Raji (cell line): ENCODE data around the gene HOXB6.

Experiments
- POLR2A ChIP-seq: IDR thresholded peaks from 2 replicates; pipeline ENCODE4 v1.6.1; 2011; ENCODE audit warnings: low read depth, low read length, control low read depth; ENCODE audit not compliant: insufficient read depth

Gene HOXB6

DNA sequence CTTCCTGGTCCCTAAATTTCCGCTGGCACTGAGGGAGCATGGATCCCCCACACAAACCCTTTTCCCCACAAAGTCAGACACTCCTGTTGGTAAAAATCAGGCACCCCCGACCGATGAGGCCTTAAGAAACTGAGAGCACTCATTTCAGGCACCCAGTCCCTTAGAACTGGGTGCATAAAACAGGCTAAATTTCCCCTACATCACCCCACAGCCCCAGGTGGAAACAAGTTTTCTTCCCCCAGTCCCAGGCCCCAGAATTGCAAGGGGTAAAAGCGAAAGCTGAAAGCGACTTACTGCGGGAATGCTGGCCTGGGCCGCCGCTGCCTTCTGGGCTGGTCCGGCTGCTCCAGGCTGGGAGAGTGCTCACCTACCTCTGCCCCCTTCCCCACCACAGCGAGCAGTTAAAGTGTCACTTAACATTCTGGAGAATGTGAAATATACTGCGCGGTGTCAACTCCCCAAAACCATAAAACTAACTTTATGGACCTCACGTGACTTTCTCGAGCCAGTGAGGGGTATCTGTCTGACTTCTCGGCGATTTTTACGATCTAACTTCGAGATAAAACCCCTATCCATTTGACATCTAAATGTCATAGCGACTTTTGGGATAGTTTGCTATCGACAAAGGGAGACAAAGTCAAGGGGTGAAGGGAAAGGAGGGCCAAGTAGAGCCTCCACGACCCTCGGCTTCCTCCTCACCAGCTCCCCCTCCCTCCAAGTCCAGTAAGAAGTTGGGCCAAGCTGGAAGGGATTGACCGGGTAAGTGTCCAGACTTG, 14.8 kb downstream of the HOXB6 start, which contains the start of gene HOXB3:
Gene HOXB3 (minus strand): TSS at position 411 of the 776 bp plus-strand sequence. CDS start 37,767 bp downstream, outside the sequence.
- no peak for TF ChIP-seq POLR2A

DNA sequence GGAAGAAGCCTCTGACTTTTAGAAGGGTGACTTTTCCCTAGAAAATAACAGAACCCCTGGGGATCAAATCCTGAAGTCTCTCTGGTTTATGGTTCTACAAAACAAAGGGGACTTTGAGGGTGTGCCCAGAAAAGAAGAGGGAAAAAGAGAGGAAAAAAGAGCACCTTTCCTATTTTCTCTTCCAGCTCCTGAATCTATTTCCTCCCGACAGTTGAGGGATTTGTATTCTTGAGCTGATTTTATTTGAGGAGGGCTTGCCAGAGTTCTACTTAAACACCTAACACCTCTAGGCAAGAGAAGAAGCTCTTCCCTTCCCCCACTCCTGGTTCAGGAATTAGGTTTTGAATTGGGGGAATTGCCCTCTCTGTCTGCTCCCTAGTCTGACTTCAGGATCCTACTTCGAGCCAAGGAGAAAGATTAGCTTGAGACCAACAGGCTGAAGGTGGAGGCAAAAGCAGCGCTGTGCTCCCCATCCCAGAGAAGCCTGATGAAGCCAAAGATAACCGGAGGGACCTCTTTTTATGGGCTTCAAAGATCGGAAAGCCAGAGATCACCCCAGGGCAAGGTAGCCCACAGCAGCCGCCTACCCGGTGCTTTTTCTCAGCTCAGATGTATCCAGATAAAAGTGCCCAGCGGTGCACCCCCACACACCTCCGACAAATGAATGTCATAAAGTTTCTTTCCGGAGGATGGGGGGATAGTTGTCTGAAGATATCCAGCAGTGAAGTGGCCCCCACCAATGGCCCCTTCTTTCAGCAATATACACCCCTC, 15.5 kb downstream of the HOXB6 start:
- no peak for TF ChIP-seq POLR2A

DNA sequence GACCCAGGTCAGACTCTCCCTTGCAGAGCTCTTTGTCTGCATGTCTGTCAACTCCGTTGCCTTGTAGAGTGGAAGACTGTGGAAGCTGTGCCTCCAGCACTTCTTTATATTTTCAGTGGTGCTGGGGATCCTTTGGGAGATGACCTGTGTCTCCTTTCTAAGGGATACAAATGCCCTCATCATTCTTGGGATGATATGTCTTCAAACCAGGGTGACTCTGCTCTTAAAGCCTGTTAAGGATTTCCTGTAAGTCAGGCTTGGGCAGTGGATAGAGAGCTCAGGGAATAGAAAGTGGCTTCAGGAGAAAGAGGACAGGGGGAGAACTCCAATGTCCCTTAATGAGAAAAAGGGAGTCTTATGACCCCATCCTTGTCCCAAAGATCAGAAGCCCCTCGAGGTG, 16.3 kb downstream of the HOXB6 start:
- TF ChIP-seq POLR2A, result no peak

DNA sequence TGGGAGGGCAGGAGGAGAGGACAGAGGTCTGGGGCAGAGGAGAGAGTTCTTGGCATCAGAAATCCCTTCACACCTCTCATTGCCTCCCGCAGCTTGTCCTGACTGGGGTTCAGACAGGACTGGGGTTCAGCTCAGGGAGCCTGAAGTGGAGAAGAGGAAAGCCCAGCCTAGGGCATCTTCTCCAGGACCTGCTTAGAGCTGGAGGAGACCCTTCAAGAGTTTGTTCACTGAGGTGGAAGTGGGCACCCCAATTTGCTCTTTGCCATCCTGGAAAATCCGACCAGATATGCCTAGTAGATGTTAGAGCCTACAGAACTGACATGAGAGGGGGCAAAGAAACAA, 16.7 kb downstream of the HOXB6 start:
- no peak for TF ChIP-seq POLR2A

DNA sequence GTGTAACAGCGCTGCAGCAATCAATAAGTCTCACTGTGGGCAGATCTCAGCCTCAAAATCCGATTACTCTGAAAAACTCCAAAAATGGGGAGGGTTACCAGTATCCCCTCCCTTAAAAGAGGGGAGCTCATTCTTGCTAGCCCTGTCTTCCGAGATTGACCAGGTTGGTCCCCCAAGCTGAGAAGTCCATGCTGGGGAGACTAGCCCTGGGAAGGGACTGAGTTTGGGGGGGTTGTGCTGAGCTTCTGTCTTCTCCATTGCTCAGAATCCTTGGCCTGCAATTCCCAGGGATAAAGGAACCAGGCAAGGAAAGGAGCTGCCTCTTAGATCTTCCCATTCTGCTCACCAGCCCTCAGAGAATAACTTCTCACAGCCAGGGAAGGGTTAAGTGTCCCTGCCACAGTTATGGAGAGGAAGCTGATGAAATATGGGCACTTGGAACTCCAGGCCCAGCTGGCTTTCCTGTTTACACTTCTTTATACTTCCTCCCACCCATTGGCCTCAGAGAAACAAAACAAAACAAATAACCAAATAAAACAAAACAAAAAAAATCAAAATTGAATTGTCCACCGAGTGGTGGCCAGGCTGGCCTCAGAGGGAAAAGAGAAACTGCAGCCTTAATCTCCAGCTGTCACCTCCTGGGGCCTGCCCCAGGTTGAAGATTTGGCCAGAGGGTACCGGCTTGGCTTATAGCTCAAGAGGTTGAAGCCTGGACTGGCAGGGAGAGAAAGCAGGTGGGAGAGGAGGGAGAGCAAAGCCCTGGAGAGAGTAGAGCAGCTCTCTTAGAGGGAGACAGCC, 17.3 kb downstream of the HOXB6 start:
- TF ChIP-seq POLR2A, result no peak

DNA sequence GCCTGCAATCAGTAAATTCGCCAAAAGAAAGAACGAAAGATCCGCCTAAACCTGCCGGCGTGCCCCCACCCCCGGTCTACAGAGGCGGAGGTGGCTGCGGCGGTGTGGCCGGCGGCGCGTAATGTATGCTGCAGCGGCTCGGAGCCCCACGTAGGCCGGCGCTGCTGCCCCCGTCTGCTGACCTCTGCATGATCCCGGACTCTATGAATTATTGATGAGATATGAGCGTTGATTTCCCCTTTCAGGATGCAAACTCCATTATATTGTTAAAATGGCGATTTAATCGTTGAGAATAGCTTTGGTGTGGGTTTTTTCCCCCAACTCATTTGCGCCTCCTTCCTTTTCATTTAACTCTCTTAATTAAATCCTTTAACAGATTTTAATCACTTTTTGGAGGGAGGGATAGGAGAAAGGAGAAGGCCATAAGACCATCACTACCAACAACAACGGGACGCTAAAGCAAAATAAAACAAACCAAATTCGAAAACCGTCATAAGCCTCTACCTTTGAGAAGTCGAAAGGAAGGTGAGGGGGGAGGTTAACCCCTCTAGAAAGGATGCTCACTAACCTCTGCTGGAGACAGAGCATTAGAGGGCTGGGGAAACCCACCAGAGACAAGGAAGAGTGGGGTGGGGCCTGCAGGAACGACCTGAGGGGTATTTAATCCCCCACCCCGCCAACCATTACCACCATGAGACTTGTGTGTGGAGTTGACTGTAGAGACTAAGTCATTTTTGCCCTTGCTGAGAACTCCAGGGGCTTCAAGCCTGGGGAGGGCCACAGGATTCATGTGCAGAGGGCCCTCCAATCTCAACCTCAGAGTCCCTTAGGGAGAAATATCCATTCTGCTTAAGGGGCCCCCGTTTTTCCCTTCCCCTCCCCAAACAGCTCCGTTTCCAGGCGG, 18.2 kb downstream of the HOXB6 start:
- TF ChIP-seq POLR2A, result no peak

DNA sequence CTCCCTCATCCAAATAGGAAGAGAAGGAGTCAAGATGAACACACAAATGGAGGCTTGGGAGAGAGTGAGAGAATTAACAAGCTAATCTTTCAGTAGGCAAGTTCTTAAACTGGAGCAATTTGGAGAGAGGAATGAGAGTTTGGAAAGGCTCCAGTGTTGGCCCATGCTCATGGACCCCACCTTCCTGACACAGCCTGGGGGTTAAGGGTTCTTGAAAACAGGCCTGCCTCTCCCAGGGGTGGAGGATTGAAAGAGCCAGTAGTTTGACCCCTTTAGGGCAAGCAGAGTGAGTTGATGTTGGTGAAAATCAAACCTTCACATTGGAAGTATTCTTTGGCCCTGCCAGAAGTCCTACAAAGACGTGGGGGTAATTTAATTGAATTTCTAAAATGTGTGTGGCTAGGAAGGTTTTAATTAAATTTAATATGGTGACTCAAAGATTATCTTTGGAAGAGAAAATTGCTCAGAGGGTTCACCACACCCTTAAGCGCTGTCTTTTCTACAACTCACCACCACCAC, 20.5 kb downstream of the HOXB6 start:
- no peak for TF ChIP-seq POLR2A

DNA sequence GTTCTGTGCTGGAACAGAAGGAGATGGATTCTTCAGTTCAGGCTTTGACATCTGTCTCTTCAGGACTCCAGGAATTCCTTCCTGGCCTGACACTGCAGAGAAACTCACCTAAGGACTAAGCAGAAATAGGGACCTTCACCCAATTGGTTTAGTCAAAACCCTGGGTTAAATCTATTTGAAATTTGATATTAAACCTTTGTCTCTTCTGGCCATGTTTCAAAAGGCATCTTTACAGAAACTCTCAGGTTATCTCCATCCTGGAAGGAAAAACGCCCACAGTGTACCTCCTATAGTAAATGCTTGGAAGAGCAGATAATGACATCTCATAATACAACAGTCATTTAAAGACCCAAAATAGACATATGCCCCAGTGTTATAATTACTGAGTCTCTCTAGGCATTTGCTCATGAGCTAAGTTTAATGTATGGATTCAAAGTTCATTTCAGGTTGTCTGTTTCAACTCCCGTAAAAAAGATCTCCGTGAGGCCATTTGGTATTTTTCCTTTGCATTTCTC, 21.0 kb downstream of the HOXB6 start:
- TF ChIP-seq POLR2A, result no peak

DNA sequence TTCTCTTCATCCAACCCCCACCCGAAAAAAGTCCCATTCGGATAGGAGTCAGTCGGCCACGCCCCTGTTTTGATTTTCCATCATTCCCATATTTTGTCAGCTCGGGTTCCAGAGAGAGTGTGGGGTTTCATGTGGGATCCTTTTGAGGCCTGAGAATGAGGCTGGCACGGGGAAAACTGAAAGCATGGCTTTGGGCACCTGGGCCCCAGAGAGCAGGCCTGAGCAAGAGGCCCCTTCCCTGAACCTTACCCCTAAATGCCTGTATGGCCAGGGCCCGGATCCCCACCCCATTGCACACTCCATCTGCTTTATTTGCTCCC, 22.1 kb downstream of the HOXB6 start:
- no peak for TF ChIP-seq POLR2A

DNA sequence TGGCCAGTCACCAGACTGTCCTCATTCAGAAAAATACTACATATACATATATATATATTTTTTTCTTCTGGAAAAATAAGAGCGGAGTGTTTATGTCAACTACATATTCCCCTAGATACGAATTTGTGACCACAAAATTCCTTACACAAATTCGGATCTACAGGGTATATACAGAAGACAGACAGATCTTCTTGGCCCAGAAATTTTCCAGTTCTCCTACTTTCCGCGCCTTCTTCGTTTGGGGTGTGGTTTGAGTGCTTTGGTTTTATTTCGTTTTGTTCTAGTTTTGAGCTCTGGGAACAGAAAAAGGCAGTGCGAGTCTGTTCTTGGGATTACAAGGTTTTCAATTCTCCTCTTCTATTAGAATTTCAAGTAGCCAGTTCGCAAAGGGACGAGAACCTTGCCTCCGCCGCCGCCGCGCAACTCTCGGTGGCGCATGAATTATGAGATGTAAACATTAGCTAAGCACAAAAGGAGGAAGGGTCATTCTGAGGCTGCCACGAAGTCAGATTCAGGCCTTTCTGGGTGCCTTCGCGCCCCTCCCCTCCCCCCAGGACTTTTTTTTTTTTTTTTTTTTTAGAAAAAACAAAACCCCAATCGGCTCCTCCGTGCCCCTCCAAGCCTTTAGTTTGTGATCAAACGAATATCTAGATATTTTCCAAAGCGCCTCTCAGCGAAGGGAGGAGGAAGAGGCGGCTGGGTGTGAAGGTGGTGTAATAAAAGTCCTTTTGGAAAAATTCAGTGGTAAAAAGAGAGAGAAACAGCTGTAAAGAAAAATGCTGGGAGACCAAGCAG, 24.8 kb downstream of the HOXB6 start:
- TF ChIP-seq POLR2A, result no peak

DNA sequence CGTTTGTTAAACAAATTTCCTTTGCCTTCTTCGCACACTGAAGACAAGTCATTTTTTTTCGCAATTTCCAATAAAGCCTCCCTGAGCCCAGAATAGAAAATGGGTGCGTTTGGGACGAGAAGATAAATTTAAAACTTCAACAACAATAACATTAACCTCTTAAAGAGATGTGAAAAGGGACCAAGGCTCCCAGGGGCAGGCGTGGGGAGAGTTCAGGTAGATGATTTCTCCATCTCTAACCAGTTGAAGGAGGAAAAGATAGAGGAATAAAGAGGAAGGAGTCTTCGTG, 25.4 kb downstream of the HOXB6 start:
- TF ChIP-seq POLR2A, result no peak

DNA sequence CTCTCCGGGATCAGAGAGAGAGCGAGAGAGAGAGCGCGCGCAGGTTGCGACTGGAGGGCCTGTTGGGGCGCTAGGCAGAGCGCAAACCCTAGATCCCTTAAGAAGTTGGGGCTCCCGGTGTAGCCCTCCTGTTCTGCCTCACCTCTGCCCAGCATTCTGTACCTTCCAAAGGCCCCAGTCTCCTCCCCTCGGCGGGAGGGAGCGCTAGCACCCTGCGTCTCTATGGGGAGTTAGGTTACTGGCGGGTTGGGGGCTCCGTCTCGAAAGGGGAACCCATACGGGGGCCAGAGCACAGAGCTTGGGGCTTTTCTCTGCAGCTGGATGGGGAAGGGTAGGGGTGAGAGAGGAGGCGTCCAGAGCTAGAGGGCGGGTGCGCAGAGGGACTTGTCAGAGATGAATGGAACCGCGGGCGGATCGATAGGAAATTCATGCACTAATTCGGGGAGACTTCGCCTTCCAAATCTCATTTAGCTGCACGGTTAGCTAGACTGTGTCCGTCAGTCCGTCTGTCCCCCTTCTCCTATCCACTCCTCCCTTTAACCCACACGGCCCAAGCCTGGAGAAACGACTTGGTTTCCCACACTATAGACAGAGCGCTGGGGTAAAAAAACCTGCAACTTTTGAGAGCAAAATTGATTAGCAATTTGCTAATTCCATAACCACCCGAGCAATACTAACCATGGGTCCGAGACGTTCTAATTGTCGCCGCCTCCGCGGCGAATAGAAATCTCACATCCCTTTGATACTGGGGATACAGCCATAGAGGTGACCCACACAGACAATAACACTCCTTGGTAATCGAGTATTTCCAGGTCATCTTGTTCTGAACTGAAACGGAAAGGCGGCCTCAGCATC, 25.9 kb downstream of the HOXB6 start:
- no peak; the same call in 1 of the 2 replicates for TF ChIP-seq POLR2A
